ENCODE results near the gene AHSA1. TPM values are rescaled to one million over a fixed set of nuclear protein-coding genes. Genes with fewer than 3 reads are reported as not detected.

Gene AHSA1
- total RNA-seq, 1 experiment from 2014 or later, result 190 TPM

GRCh38 chr14:77507762-77508161 lies 49.9 kb downstream of the AHSA1 start:
- Histone ChIP-seq H3K23ac (ENCODE audit: insufficient read length, low read depth, low read length) (no peak overlapping the region), H4K20me1 (ENCODE audit: control insufficient read depth, insufficient read depth, insufficient read length) (no peaks in the 10 kb centered on the region), H2AFZ (ENCODE audit: low read length) (no peak overlapping the region), H3K23me2 (ENCODE audit: insufficient read length, low read depth, low read length, poor library complexity, severe bottlenecking) (no peaks in the 10 kb centered on the region), H3K56ac (ENCODE audit: insufficient read length, low read depth, low read length) (no peak overlapping the region), H3K27me3 (ENCODE audit: insufficient read depth, low read length) (no peaks in the 10 kb centered on the region), H3K4ac (ENCODE audit: low read depth, low read length) (no peak overlapping the region), H3K9ac (ENCODE audit: extremely low read depth, insufficient read length, low read length) (no peak overlapping the region), H2BK15ac (ENCODE audit: low read depth, low read length) (no peak overlapping the region), H3K14ac (ENCODE audit: insufficient read depth, low read length) (no peak overlapping the region), H4K5ac (ENCODE audit: insufficient read length, low read depth, low read length) (no peak overlapping the region), H2BK20ac (ENCODE audit: low read depth, low read length, poor library complexity, severe bottlenecking) (no peak overlapping the region), H4K91ac (ENCODE audit: insufficient read length, low read depth, low read length) (no peak overlapping the region), H2BK5ac (ENCODE audit: insufficient read length, low read length) (no peak overlapping the region), H3K79me1 (ENCODE audit: insufficient read depth, low read depth, low read length, poor library complexity, severe bottlenecking) (no peaks in the 10 kb centered on the region), H2AK5ac (ENCODE audit: insufficient read length, low read length) (no peak overlapping the region), H2BK12ac (ENCODE audit: insufficient read length, low read depth, low read length) (no peak overlapping the region), H3T11ph (ENCODE audit: low read length) (no peak overlapping the region), H4K8ac (replicated peaks; ENCODE audit: insufficient read length, low read depth, low read length) (no peak overlapping the region), H3K9me3 (ENCODE audit: control insufficient read depth, low read depth, low read length) (no peaks in the 10 kb centered on the region), H3K4me2 (ENCODE audit: insufficient read depth, insufficient read length, low read length) (no peak overlapping the region), H3K4me1 (ENCODE audit: insufficient read depth, low read length) (no peaks in the 10 kb centered on the region), H2BK120ac (ENCODE audit: low read depth, low read length, poor library complexity, severe bottlenecking) (no peak overlapping the region), H3K18ac (ENCODE audit: insufficient read length, low read depth, low read length) (no peak overlapping the region), H3K27ac (ENCODE audit: insufficient read length, low read depth, low read length) (no peak overlapping the region), H3K79me2 (ENCODE audit: insufficient read depth, low read length) (no peaks in the 10 kb centered on the region)
- Mint-ChIP-seq H3K4me3 (no peak overlapping the region), H3K36me3 (ENCODE audit: insufficient read depth in 1 of 3, low read depth in 3 of 3) (peaks cover 6 to 29% (median 19%) of the 10 kb centered on the region in 3 experiments; a peak in 6 of 7 replicates), H3K27ac (no peak overlapping the region; a peak in 1 of 7 replicates), H3K27me3 (ENCODE audit: low read depth) (no peaks in the 10 kb centered on the region; the same call in 1 of the 2 replicates), H3K4me1 (no peaks in the 10 kb centered on the region), H3K9me3 (peaks cover 0 to 5% of the 10 kb centered on the region in 2 experiments; a peak in 2 of 5 replicates)
- no CpG with 5 or more reads among the region's 3 CpGs for WGBS (ENCODE audit: extremely low coverage, insufficient read length, low lambda C conversion rate)
- no peak for DNase-seq
- no peak for TF ChIP-seq CTCF (conservative IDR thresholded peaks at IDR 0.05)
